Cerebellar nuclear complex (tissue), 1 donor: ENCODE data around the gene KIF26A.
"Not testable (repeated sequence)": the region's sequence is repeated elsewhere in the genome, so short reads cannot be mapped to it uniquely, and the experiment has no call there.

Experiments
- DNase-seq, 2 experiments: peaks; one replicate each; lab custom pipeline; 2025; lab: John Stamatoyannopoulos, UW

Gene KIF26A

DNA sequence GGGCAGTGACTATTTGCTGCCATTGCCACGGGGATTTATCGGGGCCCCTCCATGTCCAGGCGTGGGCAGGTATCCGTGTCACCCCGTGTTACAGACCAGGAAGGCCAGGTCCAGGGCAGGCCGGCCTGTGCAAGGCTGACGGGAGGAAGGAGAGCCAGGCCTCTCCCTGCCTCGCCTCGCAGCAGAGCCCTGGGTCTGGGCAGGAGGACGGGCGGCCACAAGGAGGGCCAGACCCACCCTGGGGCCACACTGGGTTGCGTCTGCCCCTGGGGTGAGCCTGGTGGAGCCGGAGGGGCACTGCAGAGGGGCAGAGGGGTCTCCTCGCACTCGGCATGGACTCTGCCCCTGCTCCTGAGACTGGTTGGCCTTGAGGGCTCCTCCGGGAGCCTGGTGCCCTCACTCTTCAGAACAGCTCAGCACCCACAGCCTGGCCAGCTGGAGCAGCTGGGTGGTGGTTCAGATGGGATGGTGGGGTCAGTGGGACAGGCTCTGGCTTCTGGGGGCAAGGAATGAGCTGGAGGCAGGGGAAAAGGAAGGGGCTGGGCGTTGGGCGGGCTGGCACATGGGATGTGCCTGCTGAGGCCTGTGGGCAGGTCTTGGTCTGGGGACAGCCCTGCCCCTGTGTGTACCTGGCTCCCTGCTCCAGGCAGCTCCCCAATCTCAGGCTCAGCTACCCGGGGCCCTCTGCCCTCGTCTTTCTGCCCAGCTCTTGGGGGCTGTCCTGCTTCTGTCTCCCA is 53.9 kb downstream of the KIF26A start:
- no peak for DNase-seq

DNA sequence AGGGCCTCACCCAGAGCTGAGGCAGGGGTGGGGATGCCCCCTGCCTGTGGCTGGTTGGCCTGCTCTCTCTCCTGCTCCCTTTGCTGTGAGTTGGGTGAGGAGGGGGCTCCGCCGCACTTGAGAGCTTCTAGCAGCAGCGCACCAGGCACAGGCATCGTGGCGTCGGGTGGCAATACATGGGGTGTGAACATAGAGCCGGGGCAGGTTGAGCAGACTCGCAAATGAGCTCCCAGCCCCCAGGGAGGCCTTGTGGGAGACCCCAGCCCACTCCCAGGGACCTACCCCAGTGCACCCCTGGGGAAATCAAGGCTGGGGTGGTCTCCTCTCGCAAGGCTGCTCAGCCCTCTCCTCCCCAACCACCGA is 54.5 kb downstream of the KIF26A start:
- no peak for DNase-seq

DNA sequence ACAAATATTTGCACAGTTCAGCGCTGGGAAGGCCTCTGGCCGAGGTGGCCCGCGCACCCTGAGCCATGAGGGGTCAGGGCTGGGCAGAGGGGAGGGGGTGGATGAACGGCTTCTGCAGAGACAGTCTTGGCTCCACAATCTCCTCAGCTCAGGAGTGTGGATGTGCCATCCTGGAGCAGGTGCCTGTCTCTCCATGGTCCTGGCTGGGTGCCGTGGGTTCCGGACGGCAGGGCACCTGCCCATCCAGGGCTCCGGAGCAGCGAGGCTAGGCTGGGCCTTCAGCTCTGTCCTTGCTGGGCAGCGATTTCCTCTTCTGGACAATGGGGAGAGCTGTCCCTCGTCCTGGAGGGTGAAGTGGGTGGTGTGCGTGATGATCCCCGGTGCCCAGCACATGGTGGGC is 55.6 kb downstream of the KIF26A start:
- no peak for DNase-seq

- no peak for DNase-seq
Measured at GRCh38 chr14:104194716-104195115, 56.3 kb downstream of the KIF26A start.

GRCh38 chr14:104195361-104195760 is 57.0 kb downstream of the KIF26A start:
- DNase-seq, result no peak

DNA sequence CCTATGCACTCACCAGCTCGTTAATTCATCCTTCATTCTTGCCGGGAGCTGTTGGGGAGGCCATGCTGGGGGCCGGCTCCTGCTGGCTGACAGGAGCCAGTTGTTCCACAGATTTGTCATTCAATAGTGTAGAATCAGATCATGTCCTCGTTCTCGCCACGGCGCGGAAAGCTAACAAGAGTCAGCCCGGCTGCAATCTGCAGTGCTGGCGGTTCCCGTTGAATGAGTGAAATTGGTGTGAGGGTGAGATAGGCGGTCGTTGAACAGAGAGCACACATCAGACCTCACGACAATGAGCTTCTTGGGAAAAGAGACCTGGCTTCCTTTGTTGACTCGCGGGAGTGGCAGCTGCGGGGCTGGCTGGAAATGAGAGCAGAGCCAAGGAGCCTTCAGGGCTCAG is 57.5 kb downstream of the KIF26A start:
- no peak for DNase-seq

DNA sequence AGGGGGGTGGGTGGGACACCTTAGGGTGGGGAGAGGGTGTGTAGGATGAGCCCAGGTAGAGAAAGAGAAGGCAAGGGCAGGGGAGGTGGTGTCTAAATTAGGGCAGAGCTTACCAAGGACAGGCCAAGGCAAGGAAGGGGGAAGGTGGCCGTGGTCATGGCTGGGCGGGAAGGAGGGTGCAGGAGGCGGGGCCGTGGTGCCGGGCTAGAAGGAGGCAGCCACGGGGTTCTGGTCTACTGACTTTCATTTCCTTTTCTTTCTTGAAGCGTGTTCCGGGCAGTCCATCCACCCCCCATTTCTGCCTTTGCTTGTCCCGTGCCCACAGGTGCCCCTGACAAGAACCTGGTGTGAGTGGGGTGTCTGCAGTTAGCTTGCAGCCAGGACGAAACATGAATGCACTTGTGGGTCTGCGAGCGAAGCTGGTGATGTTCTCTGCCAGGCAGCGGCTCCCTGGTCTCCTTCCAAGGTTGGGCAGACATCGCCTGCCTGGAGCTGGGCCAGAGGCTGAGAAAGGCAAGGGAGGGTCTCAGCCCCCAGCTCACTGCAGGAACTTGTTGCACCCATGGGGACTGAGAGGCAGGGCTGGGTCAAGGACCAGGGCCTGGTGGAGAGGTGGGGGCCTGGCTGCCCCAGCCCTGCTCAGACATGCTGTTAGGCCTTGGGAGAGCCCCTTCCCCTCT is 58.2 kb downstream of the KIF26A start:
- DNase-seq, result no peak

DNA sequence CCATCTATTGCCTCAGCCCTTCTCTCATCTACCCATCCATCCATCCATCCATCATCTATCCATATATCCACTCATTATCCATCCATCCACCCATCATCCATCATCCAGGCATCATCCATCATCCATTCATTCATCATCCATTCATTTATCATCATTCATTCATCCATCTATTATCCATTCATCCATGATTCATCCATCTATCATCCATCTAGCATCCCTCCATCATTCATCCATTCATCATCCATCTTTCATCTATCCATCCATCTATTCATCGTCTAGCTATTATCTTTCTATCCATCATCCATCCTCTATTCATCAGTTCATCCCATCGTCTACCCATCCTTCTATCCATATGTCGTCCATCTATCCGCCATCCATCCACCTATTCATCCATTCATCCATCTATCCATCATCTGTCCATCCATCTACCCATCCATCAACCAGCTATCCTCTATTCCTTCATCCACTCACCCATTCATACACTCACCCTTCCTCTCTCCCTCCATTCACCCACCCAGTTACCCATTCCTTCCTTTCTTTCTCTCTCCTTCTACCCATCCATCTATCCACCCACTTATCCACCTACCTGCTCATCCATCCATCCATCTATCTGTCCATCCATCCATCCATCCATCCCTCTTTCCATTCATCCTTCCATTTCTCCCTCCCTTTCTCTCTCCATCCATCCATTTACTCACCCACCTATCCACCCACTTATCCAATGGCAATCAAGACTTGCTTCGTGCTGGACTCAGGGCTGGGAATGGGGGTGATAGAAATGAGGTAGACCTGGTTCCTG is 59.3 kb downstream of the KIF26A start:
- DNase-seq, result no peak

- no peak for DNase-seq
Measured at GRCh38 chr14:104199266-104199895, 61.0 kb downstream of the KIF26A start.

DNA sequence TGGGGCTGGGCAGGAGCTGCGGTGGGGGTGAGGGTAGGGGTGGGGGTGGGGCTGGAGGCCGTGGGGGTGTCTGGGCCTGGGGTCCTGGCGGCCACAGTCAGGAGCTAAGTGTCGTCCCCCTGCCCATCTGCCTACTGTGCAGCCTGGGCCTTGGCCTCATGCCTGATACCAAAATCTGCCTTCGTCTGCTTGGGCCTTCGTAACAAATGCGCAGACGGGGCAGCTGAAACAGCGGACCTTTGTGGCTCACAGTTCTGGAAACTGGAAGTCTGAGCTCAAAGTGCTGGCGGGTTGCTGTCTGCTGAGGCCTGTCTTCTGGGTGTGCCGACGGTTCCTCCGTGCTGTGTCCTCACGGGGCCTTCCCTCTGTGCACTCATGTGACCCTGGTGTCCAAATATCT is 61.7 kb downstream of the KIF26A start:
- DNase-seq, result no peak

GRCh38 chr14:104200591-104200990 is 62.2 kb downstream of the KIF26A start:
- no peak for DNase-seq

- no peak for DNase-seq
Measured at GRCh38 chr14:104201063-104201462, 62.7 kb downstream of the KIF26A start.

- DNase-seq, result no peak
Measured at GRCh38 chr14:104201496-104201895, 63.1 kb downstream of the KIF26A start.

GRCh38 chr14:104202259-104203070 is 64.1 kb downstream of the KIF26A start:
- no peak for DNase-seq

DNA sequence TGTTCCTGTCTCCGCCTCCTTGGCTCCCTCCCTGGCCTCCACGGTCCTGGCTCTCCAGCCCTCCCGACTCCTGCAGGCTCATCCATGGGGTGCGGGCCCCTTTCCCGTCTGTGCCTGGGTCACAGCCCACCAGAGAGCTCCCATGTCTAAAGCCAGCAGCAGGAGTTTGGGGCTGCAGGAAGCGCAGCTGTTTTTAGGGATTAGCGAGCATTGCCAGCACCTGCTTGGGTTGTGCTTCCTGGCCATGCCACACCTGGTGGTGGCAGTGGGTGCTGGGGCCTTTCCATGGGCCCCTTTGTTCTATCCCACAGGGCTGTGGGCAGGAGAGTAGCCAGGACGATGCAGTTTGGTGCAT is 64.7 kb downstream of the KIF26A start:
- DNase-seq, result no peak

DNA sequence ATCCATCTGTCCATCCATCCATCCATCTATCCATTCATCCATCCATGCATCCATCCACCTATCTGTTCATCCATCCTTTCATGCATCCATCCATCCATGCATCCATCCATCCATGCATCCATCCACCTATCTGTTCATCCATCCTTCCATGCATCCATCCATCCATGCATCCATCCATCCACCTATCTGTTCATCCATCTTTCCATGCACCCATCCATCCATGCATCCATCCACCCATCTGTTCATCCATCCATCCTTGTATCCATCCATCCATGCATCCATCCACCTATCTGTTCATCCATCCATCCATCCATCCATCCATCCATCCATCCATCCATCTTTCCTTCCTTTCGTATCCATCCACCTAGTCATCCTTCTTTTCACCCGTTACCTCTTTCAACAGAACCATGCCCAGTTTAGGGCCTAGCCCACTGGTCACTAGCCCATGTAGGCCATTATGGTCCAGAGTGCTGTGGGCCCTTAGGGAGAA is 66.3 kb downstream of the KIF26A start:
- no peak for DNase-seq

DNA sequence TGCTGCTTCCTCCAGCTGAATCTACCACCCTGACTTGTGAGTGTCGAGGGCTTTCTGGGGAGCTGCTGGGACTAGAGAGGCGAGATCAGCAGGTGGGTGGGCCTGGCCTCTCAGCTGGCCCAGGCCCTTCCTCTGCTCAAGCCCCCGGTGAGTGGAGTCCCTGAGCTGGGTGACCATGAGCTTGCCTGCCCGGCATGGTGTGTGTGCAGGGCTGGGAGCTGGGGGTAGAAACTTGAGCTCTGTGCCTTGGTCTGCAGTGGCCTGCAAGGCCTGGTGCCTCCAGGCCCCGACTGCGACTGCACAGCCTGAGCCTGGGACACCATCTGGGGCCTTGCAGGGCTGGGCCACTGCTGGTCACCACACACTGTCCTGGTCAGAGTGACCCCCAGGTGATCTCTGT is 67.4 kb downstream of the KIF26A start:
- DNase-seq, result no peak

DNA sequence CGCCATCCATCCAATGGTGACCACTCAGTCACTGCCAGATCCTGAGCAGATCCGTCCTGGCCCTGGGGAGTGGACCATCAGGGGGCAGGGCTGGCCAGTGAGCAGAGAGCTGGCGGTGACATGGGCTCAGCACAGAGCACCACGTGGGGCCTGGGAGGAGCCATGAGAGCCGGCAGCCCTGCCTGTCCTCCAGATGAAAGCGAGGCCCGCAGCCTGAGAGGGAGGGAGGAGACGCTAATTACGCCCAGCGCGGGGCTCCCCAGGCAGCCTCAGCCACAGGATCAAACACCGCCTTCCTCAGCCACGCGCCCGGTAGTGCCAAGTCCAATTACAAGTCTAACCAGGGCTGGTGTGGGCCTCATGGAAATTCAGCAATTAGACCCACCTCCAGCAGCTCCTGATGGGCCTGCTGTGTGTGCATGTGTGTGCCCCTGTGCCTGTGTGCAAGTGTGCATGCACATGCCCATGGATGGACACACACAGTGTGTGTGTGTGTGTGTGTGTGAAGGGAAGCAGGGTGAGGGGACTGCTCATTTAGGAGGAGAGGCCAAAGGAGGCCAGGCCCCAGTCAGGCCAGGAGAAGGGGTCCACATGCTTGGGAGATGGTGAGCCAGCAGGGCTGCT is 68.0 kb downstream of the KIF26A start:
- no peak for DNase-seq

DNA sequence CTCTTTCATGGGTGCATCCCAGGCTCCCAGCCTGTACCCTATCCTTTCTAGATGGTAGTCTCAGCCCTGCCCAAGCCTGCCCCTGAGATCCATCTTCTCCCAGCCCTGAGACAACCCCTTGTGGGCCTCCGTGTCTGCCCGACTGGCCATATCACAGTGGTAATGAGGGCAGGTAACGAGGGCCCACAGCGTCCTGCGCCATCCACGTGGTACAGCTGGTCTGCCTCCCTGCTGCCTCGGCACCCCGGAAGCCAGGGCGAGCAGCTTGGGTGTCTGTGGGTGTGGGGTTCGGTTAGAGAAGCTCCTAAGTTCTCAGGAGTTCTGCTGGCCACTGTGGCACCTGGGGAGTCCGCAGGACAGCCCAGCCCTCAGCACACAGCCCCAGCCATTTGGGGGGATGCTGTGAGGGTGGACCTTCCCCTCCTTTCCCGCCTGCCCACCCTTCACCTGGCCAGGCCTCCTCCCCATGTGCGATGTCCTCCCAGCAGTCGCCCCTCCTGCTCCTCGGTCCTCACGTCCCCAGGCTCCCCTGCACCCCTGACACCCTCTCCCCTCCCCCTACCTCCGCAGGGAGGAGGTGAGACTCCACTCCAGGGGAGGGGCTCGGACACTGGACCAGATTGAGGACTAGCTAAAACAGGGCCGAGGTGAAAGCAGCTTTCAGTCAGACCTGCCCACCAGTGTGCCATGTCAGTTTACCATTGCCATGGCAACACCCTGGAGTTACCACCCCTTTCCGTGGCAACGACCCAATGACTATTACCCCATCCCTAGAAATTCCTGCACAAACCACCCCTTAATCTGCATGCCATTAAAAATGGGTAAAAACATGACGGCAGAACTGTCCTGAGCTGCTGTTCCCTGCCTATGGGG is 69.0 kb downstream of the KIF26A start:
- DNase-seq, result no peak

GRCh38 chr14:104208015-104208295 is 69.6 kb downstream of the KIF26A start:
- DNase-seq, result not testable (repeated sequence)
